RPMI8226 (cell line): ENCODE results near the gene CELA3B.
A peak's percentile ranks its signal among the peaks of the same experiment; 100 is the strongest.
"Not testable (repeated sequence)": the region's sequence is repeated elsewhere in the genome, so short reads cannot be mapped to it uniquely, and the experiment has no call there.

Source experiments
- DNase-seq: peaks from one replicate; pipeline ENCODE4 v3.0.0-alpha.2; 2015

The CELA3B gene

DNA sequence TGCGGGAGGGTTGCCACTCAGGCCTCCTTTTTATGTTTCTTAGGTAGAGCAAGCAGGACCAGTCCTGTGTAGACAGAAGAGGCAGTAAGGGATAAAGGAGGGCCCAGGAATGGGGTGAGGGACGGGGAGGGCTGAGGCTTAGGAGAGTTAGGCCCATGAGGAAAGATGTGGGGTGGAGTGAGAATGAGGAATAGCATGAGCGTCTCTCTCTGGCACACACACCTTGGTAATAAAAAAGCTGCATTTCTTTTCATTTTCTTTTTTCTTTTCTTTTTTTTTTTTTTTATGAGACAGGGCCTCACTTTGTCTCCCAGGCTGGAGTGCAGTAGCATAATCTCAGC is 32.1 kb upstream of the CELA3B start:
- DNase-seq, result no peak

GRCh38 chr1:21946836-21947587 is 29.8 kb upstream of the CELA3B start:
- peak; percentile 41 for DNase-seq

- DNase-seq, result no peak
These were observed 26.1 kb upstream of the CELA3B start for GRCh38 chr1:21950734-21951133.

- DNase-seq, result no peak
These were observed 25.5 kb upstream of the CELA3B start for GRCh38 chr1:21951226-21951870.

DNA sequence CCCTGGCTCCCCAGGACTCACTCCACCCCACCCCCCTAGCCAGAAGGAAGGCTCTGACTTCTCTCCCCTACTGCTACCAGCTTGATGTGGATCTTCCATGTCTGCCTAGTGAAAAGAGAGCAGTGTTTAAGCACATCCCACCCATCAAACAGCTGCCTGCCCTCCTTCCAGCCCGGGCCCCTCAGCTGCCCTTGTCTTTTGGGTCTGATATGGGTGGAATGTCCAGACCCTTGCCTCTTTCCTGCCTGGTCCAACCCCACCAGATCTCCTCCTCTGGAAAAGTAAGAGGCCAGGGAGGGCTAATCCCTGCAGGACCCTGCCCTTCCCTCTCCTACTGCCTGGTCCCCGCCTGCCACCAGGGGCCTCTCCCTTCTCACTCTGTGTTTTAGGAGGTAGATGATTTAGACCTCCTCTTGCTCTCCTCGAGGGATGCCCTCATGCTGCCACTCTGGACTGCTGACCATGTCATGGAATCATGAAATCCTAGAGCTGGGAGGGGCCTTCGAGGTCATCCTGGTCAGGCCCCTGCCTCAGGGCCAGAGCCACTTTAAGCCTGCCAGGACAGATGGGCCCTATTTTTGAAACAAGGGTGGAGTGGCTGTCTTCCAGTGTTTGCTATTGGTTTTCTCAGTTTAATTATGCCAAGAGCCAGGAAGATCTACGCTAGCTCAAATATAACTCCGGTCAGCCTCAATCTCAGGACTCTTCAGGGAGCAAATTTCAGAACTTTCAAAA is 23.9 kb upstream of the CELA3B start:
- no peak for DNase-seq

DNA sequence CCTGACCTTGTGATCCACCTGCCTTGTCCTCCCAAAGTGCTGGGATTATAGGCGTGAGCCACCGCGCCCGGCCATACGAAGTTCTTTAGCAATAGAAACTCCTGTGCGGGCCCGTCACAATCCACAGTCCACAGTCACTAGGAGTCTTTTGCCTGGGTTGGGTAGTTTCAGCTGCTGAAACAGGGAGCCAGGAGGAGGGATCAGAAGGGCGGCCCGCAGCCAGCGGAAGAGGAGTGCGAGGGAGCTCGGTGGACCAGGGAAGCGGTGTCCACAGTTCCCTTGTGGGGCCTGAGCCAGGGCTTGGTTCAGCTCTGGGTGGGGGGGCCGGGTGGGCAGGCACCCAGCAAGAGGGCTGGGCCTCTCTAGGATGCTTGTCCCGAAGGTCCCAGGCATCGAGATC is 21.8 kb upstream of the CELA3B start:
- DNase-seq, result no peak

- no peak for DNase-seq
These were observed 21.1 kb upstream of the CELA3B start for GRCh38 chr1:21955501-21956281.

DNA sequence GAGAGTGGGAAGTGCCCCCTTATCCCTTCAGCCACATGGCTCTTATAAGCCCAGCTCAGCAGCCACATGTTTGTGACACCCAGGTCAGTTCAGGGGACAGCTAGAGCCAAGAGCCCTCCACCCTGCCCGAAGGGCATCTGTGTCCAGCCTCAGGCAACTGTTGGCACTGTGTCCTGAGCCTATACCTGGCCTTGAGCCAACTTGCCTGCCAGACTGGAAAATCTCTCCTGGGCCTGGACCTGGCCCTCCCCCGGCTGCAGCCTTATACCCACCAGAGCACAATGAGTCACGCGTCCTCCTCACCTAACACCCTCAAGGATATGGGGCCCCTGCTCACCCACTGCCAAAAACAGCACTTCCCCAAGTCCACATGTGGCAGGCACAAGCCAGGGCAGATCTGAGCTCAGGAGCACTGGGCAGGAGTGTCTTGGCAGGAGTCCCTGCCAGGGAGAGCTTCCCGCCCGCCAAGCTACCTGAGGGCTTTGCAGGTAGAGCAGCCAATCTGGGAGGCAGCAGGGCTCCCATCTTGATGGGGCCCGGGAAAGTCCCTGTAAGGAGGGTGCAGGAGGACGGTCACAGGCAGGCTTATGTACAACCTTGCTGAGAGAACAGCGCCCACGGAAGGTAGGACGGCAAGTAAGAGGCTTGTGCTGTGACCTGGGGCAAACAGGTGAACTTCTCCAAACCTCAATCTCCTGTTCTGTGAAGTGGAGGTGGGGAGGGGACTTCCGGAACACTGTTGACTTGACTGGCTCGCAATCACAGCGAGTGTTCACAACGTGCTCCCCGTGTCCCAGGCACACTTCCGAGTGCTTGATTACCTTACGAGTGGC is 19.9 kb upstream of the CELA3B start:
- peak; percentile 78 for DNase-seq

GRCh38 chr1:21961337-21961736 is 15.5 kb upstream of the CELA3B start:
- no peak for DNase-seq

- DNase-seq, result no peak
These were observed 15.0 kb upstream of the CELA3B start for GRCh38 chr1:21961799-21962198.

- DNase-seq, result peak; percentile 84
These were observed 13.2 kb upstream of the CELA3B start for GRCh38 chr1:21963477-21964217.

DNA sequence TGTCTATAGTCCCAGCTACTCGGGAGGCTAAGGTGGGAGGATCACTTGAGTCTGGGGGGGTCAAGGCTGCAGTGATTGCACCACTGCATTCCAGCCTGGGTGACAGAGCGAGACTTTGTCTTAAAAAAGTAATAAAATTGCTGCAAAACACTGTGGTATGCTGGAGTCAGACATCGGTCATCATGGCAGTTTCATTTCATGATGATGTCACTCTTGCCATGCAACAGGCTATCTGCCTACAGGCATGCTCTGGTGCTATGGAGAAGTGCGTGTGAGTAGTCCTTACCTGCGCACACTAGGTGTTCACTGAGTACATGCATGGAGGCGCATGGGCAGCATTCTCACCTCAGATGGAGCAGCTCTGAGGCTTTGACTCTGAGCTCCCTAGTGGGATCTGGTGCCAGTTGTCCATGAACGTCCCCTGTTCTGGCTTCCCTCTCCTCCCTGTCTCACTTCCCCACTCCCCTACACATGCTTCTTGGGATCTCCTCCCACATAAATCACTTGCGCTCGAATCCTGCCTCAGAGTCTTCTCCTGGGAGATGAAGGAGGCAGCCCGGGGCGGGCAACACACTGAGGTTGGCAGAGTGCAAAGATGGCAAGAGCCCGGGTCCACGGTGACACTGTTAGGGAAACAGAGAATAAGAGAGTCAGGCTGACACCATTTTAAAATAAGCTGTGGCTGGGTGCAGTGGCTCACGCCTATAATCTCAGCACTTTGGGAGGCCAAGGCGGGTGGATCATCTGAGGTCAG is 10.4 kb upstream of the CELA3B start:
- no peak for DNase-seq

- DNase-seq, result not testable (repeated sequence)
These were observed 9.6 kb upstream of the CELA3B start for GRCh38 chr1:21967216-21967615.

- not testable (repeated sequence) for DNase-seq
These were observed 7.8 kb upstream of the CELA3B start for GRCh38 chr1:21969066-21969465.

- not testable (repeated sequence) for DNase-seq
These were observed 6.3 kb upstream of the CELA3B start for GRCh38 chr1:21970523-21970922.

DNA sequence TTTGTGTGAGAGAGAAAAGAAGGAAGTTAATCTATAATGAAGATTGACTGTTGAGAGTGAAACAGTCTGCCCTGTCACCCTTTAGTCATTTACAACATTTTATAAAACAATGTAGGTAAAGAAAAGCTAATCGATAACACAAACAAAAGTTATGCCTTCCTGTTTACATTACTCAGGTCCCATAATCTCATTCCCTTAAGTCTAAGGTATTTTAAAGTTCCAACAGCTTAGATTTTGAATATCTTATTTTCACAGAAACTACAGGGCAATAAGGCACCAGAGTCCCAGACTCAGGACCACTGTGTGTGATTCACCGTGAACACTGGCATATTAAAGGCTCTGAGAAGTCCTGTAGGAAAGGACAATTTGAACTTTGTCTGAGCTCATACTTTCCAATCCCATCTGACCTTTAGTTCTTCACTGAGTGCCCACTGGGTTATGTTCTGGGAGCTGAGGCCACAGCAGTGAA is 3.8 kb upstream of the CELA3B start:
- DNase-seq, result not testable (repeated sequence)

DNA sequence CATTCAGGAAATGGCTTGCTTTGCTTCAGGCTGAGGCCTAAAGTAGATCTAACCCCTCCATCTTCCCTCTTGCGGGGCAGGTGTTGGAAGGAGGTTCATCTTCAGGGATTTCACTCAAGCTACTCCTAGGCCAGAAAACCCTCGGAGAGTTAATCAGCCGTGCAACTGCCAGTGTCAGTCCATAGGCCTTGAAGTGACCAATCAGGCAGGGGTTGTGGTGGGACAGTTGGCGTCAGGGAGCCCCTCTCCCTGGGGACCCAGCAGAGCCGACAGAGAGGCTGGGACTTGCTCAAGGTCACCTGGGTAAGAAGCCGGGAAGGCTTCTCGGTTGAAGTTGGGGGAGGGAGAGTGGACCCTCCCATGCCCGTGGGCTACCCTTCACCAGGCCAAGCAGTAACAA is 2.9 kb upstream of the CELA3B start:
- not testable (repeated sequence) for DNase-seq

DNA sequence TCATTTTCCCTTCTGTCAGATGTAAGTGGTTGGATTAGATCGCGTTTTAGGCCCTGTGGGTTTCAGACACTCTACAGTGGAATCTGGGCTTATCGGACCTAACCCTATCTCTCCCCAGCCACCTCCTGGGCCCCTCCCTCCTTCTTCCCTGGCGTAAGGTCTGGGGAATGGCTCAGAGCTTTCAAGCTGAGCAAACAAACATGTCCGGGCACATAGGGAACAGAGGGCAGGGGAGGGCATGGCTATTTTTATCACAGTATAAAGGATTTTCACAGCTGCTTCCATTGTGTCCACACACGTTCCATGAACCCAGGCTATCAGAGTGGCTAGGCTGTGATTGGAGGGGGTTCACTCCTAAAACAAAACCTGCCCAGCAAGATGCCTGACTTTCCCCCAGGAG is 2.1 kb upstream of the CELA3B start:
- not testable (repeated sequence) for DNase-seq

DNA sequence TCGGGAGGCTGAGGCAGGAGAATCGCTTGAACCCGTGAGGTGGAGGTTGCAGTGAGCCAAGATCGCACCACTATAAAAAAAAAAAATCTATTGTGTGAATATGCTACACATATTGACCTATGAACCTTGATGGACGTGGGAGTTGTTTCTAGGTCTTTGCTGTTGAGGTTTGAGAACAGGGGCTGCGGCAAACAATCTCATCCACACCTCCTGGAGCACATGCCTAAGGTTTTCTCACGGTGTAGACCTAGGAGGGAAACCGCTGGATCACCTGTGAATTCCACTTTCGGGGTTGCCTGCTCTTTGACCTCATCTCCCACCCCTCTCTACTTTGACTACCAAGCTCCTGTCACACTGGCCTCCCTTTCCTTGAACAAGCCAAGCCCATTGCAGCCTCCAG is 1.5 kb upstream of the CELA3B start:
- DNase-seq, result not testable (repeated sequence)

DNA sequence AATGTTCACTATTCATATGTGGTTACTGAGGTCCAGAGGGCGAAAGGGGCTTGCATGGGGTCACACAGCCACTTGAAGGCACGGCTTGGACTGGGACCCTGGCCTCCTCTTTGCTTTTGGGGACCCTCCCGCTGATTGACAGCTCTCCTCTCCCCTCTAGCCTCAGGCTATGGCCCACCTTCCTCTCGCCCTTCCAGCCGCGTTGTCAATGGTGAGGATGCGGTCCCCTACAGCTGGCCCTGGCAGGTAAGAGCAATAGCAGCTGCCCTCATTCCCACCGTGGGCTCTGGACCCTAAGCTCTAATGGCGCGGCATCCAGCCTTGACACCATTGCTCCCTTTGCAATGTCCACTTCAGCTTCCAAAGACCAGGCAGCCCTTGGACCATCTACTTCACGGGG is 1.4 kb downstream of the CELA3B start:
- DNase-seq, result not testable (repeated sequence)
